GM12874 (cell line): Measurements from ENCODE around the gene SH2D1A.

Source experiments
- TF ChIP-seq, protein P1 (sequence below): IDR thresholded peaks from 2 replicates; pipeline ENCODE4 v1.5.1; 2011; ENCODE audit warnings: low read depth, mild to moderate bottlenecking, control low read depth, low read length, moderate library complexity; ENCODE audit not compliant: insufficient read depth

SH2D1A gene

GRCh38 chrX:124335598-124335997 lies 10.8 kb upstream of the SH2D1A start:
- TF ChIP-seq, protein P1, sequence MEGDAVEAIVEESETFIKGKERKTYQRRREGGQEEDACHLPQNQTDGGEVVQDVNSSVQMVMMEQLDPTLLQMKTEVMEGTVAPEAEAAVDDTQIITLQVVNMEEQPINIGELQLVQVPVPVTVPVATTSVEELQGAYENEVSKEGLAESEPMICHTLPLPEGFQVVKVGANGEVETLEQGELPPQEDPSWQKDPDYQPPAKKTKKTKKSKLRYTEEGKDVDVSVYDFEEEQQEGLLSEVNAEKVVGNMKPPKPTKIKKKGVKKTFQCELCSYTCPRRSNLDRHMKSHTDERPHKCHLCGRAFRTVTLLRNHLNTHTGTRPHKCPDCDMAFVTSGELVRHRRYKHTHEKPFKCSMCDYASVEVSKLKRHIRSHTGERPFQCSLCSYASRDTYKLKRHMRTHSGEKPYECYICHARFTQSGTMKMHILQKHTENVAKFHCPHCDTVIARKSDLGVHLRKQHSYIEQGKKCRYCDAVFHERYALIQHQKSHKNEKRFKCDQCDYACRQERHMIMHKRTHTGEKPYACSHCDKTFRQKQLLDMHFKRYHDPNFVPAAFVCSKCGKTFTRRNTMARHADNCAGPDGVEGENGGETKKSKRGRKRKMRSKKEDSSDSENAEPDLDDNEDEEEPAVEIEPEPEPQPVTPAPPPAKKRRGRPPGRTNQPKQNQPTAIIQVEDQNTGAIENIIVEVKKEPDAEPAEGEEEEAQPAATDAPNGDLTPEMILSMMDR, result no peak

DNA sequence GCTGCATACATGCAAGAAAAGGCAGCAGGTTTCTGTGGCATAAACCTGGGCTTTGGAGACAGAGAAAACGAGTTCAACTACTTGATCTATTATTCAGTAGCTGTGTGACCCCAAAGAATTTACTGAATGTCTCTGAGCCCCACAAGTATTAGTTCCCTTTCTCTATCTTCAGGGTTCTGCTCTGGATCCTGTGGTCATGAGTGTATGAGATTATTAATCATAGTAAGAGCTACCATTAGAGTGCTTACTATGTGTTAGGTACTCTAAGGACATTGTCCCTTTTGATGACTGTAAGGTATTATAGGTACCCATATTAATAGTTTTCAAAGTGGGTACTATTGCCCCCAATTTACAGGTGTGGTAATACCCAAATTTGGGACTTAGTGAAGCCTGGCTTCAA lies 8.4 kb upstream of the SH2D1A start:
- TF ChIP-seq, protein P1, result no peak

- TF ChIP-seq, protein P1, result no peak
These were observed 7.4 kb upstream of the SH2D1A start for GRCh38 chrX:124338733-124339514.

DNA sequence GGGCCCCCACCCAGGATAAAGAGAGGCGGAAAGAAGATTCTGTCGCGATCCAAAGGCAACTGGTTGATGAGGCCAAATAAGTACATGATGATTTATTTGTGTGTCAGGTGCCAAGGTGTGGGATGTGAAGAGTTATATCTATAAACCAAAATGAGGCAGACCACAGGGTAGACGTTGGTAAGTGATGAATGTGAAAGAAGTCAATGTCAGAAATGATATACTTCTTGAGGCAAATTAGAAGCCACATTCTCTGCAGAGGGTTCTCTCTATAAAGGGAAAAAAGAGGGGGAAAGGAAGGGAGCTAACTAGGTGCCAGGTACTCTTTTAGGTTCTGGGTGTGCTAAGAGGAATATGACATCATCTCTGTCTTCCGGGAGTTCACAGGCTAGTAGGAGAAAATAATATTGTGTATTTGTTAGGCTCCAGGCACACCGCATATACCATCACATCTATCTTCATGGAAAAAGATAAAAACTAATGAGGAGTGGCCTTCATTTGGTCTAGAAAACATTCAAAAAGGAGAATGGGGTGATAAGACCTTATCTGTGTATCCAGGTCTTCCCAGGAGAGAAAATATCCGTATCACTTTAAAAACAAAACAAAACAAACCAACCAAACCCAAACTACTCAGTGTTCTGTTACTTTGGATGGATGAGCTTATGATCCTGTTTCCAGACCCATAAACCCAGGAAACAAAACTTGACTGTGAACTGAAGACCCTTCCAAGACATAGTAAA lies 4.8 kb upstream of the SH2D1A start:
- TF ChIP-seq, protein P1, result no peak

- TF ChIP-seq, protein P1, result no peak
These were observed 4.0 kb upstream of the SH2D1A start for GRCh38 chrX:124342174-124342867.

GRCh38 chrX:124343016-124343415 lies 3.3 kb upstream of the SH2D1A start:
- TF ChIP-seq, protein P1, result no peak

DNA sequence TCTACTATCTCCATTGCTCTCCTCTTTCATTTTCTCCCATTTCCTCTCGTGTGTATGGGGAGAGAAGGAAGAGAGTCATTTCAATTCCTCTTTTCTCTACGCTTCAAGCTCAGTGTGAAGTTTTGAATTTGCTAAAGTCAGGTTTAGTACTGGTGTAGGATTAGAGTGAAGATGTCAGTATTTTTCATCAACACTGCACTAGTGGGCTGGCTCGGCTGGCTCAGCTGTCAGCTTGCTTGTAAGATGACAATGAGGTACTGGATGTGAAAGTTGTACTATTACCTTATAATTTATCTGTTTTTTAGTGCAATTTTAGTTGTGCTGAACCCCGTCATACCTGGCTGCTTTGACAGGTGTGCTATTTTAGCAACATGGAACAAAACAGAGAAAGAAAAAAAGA lies 2.1 kb upstream of the SH2D1A start:
- TF ChIP-seq, protein P1, result no peak
